H1 (cell line): ENCODE results near the gene ZXDC. TPM values are rescaled to one million over a fixed set of nuclear protein-coding genes. Genes with fewer than 3 reads are reported as not detected.

Source experiments
- CTCF ChIA-PET: fragments of 300-600 bp; sonication (Branson Sonifier 250); formaldehyde crosslinking; loops from one replicate; lab custom pipeline; 2021; ENCODE audit not compliant: partially characterized antibody; lab: Charles Lee
- POLR2A ChIA-PET: fragments of 300-600 bp; sonication (Branson Sonifier 250); formaldehyde crosslinking; loops from one replicate; lab custom pipeline; 2021; ENCODE audit warnings: inconsistent platforms; ENCODE audit not compliant: partially characterized antibody; lab: Charles Lee
- DNase-seq, 2 experiments: peaks; one replicate each; pipeline versions ENCODE4 v3.0.0 to v3.0.0-alpha.2; 2010 to 2022; ENCODE audit warnings: low spot score in 2 of 2, low read depth in 1 of 2, mixed read lengths in 1 of 2
- FAIRE-seq: peaks from 2 replicates; lab custom pipeline; 2011; peaks lifted over from hg19 to GRCh38; lab: Jason Lieb, UNC
- H2AFZ ChIP-seq: 2 replicates; pipeline ENCODE4 v1.8.1; 2012; ENCODE audit warnings: low read length, inconsistent platforms
- H2AK5ac ChIP-seq: 2 replicates; pipeline ENCODE4 v1.6.1; 2013; ENCODE audit warnings: low read depth, low read length
- H2BK120ac ChIP-seq: replicated peaks from 2 replicates; pipeline ENCODE3; 2013; ENCODE audit warnings: low read depth, low read length, inconsistent platforms
- H2BK12ac ChIP-seq: 2 replicates; pipeline ENCODE4 v1.6.1; 2013; ENCODE audit warnings: low read depth, low read length
- H2BK15ac ChIP-seq: 2 replicates; pipeline ENCODE4 v1.6.1; 2013; ENCODE audit warnings: low read length
- H2BK20ac ChIP-seq: 2 replicates; pipeline ENCODE4 v1.6.1; 2013; ENCODE audit warnings: low read length
- H2BK5ac ChIP-seq: 2 replicates; pipeline ENCODE4 v1.6.1; 2013; ENCODE audit warnings: low read depth, low read length
- H3K14ac ChIP-seq: 2 replicates; pipeline ENCODE4 v1.6.1; 2013; ENCODE audit warnings: inconsistent platforms; ENCODE audit not compliant: insufficient read length
- H3K18ac ChIP-seq: 2 replicates; pipeline ENCODE4 v1.6.1; 2013; ENCODE audit warnings: low read length; ENCODE audit errors: extremely low read depth
- H3K23ac ChIP-seq: 2 replicates; pipeline ENCODE4 v1.6.1; 2013; ENCODE audit warnings: inconsistent platforms; ENCODE audit not compliant: insufficient read length
- H3K23me2 ChIP-seq: 2 replicates; pipeline ENCODE4 v1.6.1; 2013; ENCODE audit warnings: low read depth, low read length
- H3K27ac ChIP-seq: 2 replicates; pipeline ENCODE4 v1.6.1; 2011; ENCODE audit warnings: low read depth, low read length, inconsistent platforms
- H3K27me3 ChIP-seq, 4 experiments: replicated peaks in 1 of 4; 1 replicate in 1 of 4; 2 replicates in 3 of 4; pipeline versions ENCODE4 v1.6.1 to v1.8.1; 2011 to 2013; ENCODE audit warnings: low read length in 3 of 4, mild to moderate bottlenecking in 3 of 4, inconsistent platforms in 2 of 4, mixed read lengths in 2 of 4, moderate library complexity in 1 of 4; ENCODE audit not compliant: control insufficient read depth in 3 of 4, insufficient read depth in 3 of 4; ENCODE audit errors: extremely low read depth in 1 of 4
- H3K36me3 ChIP-seq, 4 experiments: 2 replicates each; pipeline versions ENCODE4 v1.6.1 to v1.8.1; 2011 to 2013; ENCODE audit warnings: mild to moderate bottlenecking in 4 of 4, low read length in 3 of 4, moderate library complexity in 2 of 4, control low read depth in 1 of 4, inconsistent platforms in 1 of 4; ENCODE audit not compliant: insufficient read depth in 4 of 4, control insufficient read depth in 2 of 4
- H3K4ac ChIP-seq: replicated peaks from 2 replicates; pipeline ENCODE3; 2013; ENCODE audit warnings: low read length, low read depth, mixed read lengths, inconsistent platforms; ENCODE audit not compliant: insufficient read length
- H3K4me1 ChIP-seq, 4 experiments: replicated peaks in 1 of 4; 1 replicate in 1 of 4; 2 replicates in 3 of 4; pipeline versions ENCODE4 v1.6.1 to v1.8.1; 2011 to 2013; ENCODE audit warnings: low read length in 3 of 4, inconsistent platforms in 2 of 4, mixed read lengths in 1 of 4; ENCODE audit not compliant: insufficient read depth in 4 of 4, control insufficient read depth in 3 of 4
- H3K4me2 ChIP-seq, 2 experiments: 2 replicates each; pipeline versions ENCODE4 v1.6.1 to v1.8.1; 2011 to 2013; ENCODE audit warnings: low read depth in 2 of 2, low read length in 2 of 2, control low read depth in 1 of 2, inconsistent platforms in 1 of 2, mild to moderate bottlenecking in 1 of 2; ENCODE audit not compliant: insufficient read depth in 1 of 2
- H3K4me3 ChIP-seq, 4 experiments: fragments of 200-600, 300-600 bp in 1 of 4; sonication (generic), shearing (Covaris generic), sonication (Bioruptor Twin) in 1 of 4; 2 replicates each; pipeline versions ENCODE4 v1.5.1 to v1.8.1; 2011 to 2016; ENCODE audit warnings: low read length in 4 of 4, low read depth in 3 of 4, control low read depth in 2 of 4, inconsistent platforms in 2 of 4, mild to moderate bottlenecking in 2 of 4, mixed read lengths in 1 of 4, moderate library complexity in 1 of 4; ENCODE audit not compliant: insufficient read depth in 2 of 4; ENCODE audit errors: extremely low read depth in 1 of 4
- H3K56ac ChIP-seq: replicated peaks from 2 replicates; pipeline ENCODE3; 2013; ENCODE audit warnings: low read depth, mild to moderate bottlenecking, mixed read lengths, low read length, inconsistent platforms; ENCODE audit not compliant: insufficient read length
- H3K79me1 ChIP-seq: 2 replicates; pipeline ENCODE4 v1.6.1; 2013; ENCODE audit warnings: low read depth, low read length, control low read depth
- H3K79me2 ChIP-seq, 2 experiments: 2 replicates each; pipeline versions ENCODE4 v1.6.1 to v1.8.1; 2012 to 2013; ENCODE audit warnings: low read length in 2 of 2, mild to moderate bottlenecking in 2 of 2, inconsistent platforms in 1 of 2; ENCODE audit not compliant: insufficient read depth in 2 of 2, control insufficient read depth in 1 of 2
- H3K9ac ChIP-seq, 4 experiments: replicated peaks in 1 of 4; 1 replicate in 1 of 4; 2 replicates in 3 of 4; pipeline versions ENCODE4 v1.6.1 to v1.8.1; 2011 to 2013; ENCODE audit warnings: low read depth in 3 of 4, low read length in 3 of 4, control low read depth in 2 of 4, mild to moderate bottlenecking in 2 of 4, moderate library complexity in 2 of 4, inconsistent platforms in 1 of 4; ENCODE audit errors: extremely low read depth in 1 of 4
- H3K9me3 ChIP-seq, 2 experiments: 2 replicates each; pipeline versions ENCODE4 v1.6.1 to v1.8.1; 2012 to 2013; ENCODE audit warnings: mild to moderate bottlenecking in 2 of 2, moderate library complexity in 2 of 2, control low read depth in 1 of 2, inconsistent platforms in 1 of 2, low read depth in 1 of 2, low read length in 1 of 2, mixed read lengths in 1 of 2; ENCODE audit not compliant: insufficient read depth in 2 of 2
- H4K20me1 ChIP-seq, 2 experiments: replicated peaks in 1 of 2; 2 replicates each; pipeline versions ENCODE3 to v1.8.1; 2011 to 2013; ENCODE audit warnings: inconsistent platforms in 2 of 2, low read length in 2 of 2, mild to moderate bottlenecking in 1 of 2; ENCODE audit not compliant: insufficient read depth in 2 of 2, control insufficient read depth in 1 of 2
- H4K5ac ChIP-seq: 2 replicates; pipeline ENCODE4 v1.6.1; 2013; ENCODE audit warnings: low read length, low read depth, mixed read lengths, inconsistent platforms; ENCODE audit not compliant: insufficient read length
- H4K8ac ChIP-seq: 2 replicates; pipeline ENCODE4 v1.8.0; 2013; ENCODE audit warnings: mild to moderate bottlenecking, moderate library complexity, low read length, inconsistent platforms; ENCODE audit not compliant: insufficient read depth; ENCODE audit errors: extremely low read depth
- H4K91ac ChIP-seq: replicated peaks from 2 replicates; pipeline ENCODE3; 2013; ENCODE audit warnings: low read length, mixed read lengths, inconsistent platforms; ENCODE audit not compliant: insufficient read length
- ATF3 ChIP-seq: IDR thresholded peaks from 2 replicates; pipeline ENCODE4 v1.6.1; 2011; ENCODE audit warnings: low read depth, mild to moderate bottlenecking, low read length; ENCODE audit not compliant: insufficient read depth
- CBX8 ChIP-seq: fragments of 300-800, 300-1000 bp; sonication (generic); IDR thresholded peaks from 2 replicates; pipeline ENCODE4 v1.7.1; 2016; ENCODE audit warnings: low read depth, low read length, borderline replicate concordance
- CEBPB ChIP-seq: IDR thresholded peaks from 2 replicates; pipeline ENCODE4 v1.6.1; 2012; ENCODE audit warnings: low read depth, low read length
- EGR1 ChIP-seq: IDR thresholded peaks from 2 replicates; pipeline ENCODE4 v1.6.1; 2011; ENCODE audit warnings: low read depth, low read length, borderline replicate concordance
- KDM1A ChIP-seq: fragments of 200-600, 300-600 bp; sonication (generic); IDR thresholded peaks from 2 replicates; pipeline ENCODE4 v1.7.1; 2016; ENCODE audit warnings: mild to moderate bottlenecking, low read length, borderline replicate concordance
- KDM5A ChIP-seq: fragments of 200-600 bp; IDR thresholded peaks from 2 replicates; pipeline ENCODE4 v1.7.1; 2012; ENCODE audit warnings: mild to moderate bottlenecking, low read length, inconsistent platforms, mixed read lengths
- MAX ChIP-seq: IDR thresholded peaks from 2 replicates; pipeline ENCODE4 v1.6.1; 2012; ENCODE audit warnings: inconsistent platforms
- PHF8 ChIP-seq: fragments of 200-600 bp; sonication (generic); conservative IDR thresholded peaks from 2 replicates; pipeline ENCODE4 v1.7.1; 2012; ENCODE audit warnings: low read depth, mild to moderate bottlenecking, inconsistent platforms, low read length, moderate library complexity
- POU5F1 ChIP-seq: IDR thresholded peaks from 2 replicates; pipeline ENCODE4 v1.6.1; 2011; ENCODE audit warnings: low read depth, mild to moderate bottlenecking, low read length, moderate library complexity
- RAD21 ChIP-seq, 2 experiments: IDR thresholded peaks in 1 of 2; conservative IDR thresholded peaks in 1 of 2; 2 replicates each; pipeline ENCODE4 v1.6.1; 2011; ENCODE audit warnings: low read depth in 2 of 2, low read length in 2 of 2, improper control_type of control experiment in 1 of 2, inconsistent platforms in 1 of 2, mild to moderate bottlenecking in 1 of 2, moderate library complexity in 1 of 2
- ZNF274 ChIP-seq: IDR thresholded peaks from 2 replicates; pipeline ENCODE4 v1.7.0; 2012; ENCODE audit warnings: low read length, borderline replicate concordance; ENCODE audit errors: extremely low read depth
- WGBS, 2 experiments: shearing (Covaris generic) in 1 of 2; methylation state at CpG; one replicate each; pipeline versions ENCODE4 v1.1.6 to v1.1.7; 2013 to 2015; ENCODE audit warnings: low lambda C conversion rate in 2 of 2, mixed read lengths in 2 of 2, inconsistent platforms in 1 of 2, low coverage in 1 of 2, missing lambda C conversion rate in 1 of 2; ENCODE audit not compliant: insufficient replicate concordance in 2 of 2, insufficient coverage in 1 of 2, insufficient read length in 1 of 2; ENCODE audit errors: extremely low coverage in 1 of 2, missing lambda C conversion rate in 1 of 2; 5-methylcytosine and 5-hydroxymethylcytosine counted together
- polyA plus RNA-seq, 7 experiments: library from polyadenylated mRNA; depleted of rRNA in 3 of 7; stranded (reverse) in 5 of 7; unstranded in 2 of 7; fragments of >200 nt in 5 of 7; fragments of 200-250 nt in 2 of 7; gene quantifications; 1 replicate in 5 of 7; 2 replicates in 1 of 7; 4 replicates in 1 of 7; pipeline versions ENCODE4 v1.2.1 to v1.2.3, GENCODE V29; 2011 to 2013; ENCODE audit warnings: missing spikeins in 2 of 7, mixed read lengths in 2 of 7
- total RNA-seq: library from RNA; stranded (reverse); fragmentation: NEBNext Ultra II Directional; extraction: Animal tissue kit (Norgen Biotek cat#: 25700); gene quantifications from 2 replicates; pipeline ENCODE4 v1.2.1, GENCODE V29; 2021
- TF ChIP-seq, protein P1 (sequence below): IDR thresholded peaks from 2 replicates; pipeline ENCODE4 v1.6.1; 2012; ENCODE audit warnings: inconsistent platforms

ZXDC gene
- total and polyA plus RNA-seq, 2 of the 8 experiments (the other 6 are each of a cell fraction or from before 2014, with no cell fraction given): 12.7 to 24.3 TPM

DNA sequence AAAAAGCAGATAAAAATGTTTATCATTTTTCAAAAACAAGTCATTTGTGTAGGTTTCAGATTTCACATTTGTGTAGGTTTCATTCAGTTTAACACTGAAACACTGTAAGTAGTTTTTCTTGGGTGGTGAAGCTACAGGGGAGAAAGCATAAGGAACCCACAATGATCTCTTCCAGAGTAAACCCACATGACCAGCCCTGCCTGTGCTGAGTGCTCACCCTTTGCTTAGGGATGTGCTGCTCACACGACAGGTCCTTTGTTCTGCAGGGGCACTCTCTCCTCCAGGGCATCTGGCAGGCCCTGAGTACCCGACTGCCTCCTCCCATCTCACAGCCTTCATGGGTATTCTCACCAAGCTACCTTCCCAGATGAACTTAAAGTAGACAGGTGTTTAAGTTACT, 28.9 kb downstream of the ZXDC start:
- no peak overlapping the region for H2BK5ac ChIP-seq
- 67% methylated on average over 2 of the region's 2 CpGs; no CpG with 5 or more reads in 1 of the 2 experiments for WGBS, 2 experiments
- no peak overlapping the region for H2BK15ac ChIP-seq
- no peak overlapping the region for H4K91ac ChIP-seq
- peaks cover 3% of the 10 kb centered on the region; the same call in 1 of the 2 replicates for H3K79me1 ChIP-seq
- peaks cover 0 to 9% (median 2%) of the 10 kb centered on the region in 4 experiments; a peak in 3 of 7 replicates for H3K4me1 ChIP-seq
- no peak overlapping the region for H3K27ac ChIP-seq
- FAIRE-seq (no peak), DNase-seq (no peak)
- H4K8ac ChIP-seq: no peak overlapping the region
- H3K9me3 ChIP-seq: no peaks in the 10 kb centered on the region
- H3K4me2 ChIP-seq: no peak overlapping the region
- no peaks in the 10 kb centered on the region for H3K27me3 ChIP-seq
- no peak overlapping the region for H3K18ac ChIP-seq
- H3K23ac ChIP-seq: no peak overlapping the region
- CTCF ChIA-PET: interaction anchor here (0.9 to 1.7 kb wide), 5 partner anchors 10 to 927 kb away, joined by 3 read pairs; no protein-coding TSS in a partner anchor
- H2BK20ac ChIP-seq: no peak overlapping the region
- no peak overlapping the region for H2AFZ ChIP-seq
- no peak overlapping the region for H2AK5ac ChIP-seq
- no peaks in the 10 kb centered on the region; a peak in 1 of 4 replicates for H3K79me2 ChIP-seq
- H3K14ac ChIP-seq: no peak overlapping the region
- H3K9ac ChIP-seq: no peak overlapping the region
- H3K23me2 ChIP-seq: 0 out of 2 replicates have a peak, but pooled peaks cover 2% of the 10 kb centered on the region
- POLR2A ChIA-PET: interaction anchor here (1.4 to 4.7 kb wide), 3 partner anchors 9 to 98 kb away, joined by 3 to 13 read pairs (median 6); no protein-coding TSS in a partner anchor
- H2BK120ac ChIP-seq: no peak overlapping the region
- peaks cover 0 to 9% (median 5%) of the 10 kb centered on the region in 4 experiments; a peak in 6 of 8 replicates for H3K36me3 ChIP-seq
- H2BK12ac ChIP-seq: no peak overlapping the region
- no peak overlapping the region for H3K4ac ChIP-seq
- H3K56ac ChIP-seq: no peak overlapping the region
- H4K5ac ChIP-seq: no peak overlapping the region
- H3K4me3 ChIP-seq: no peak overlapping the region
- peaks cover 3 to 6% of the 10 kb centered on the region in 2 experiments for H4K20me1 ChIP-seq
- TF ChIP-seq KDM1A (no peak), CBX8 (no peak), CEBPB (no peak), EGR1 (no peak), KDM5A (no peak), PHF8 (no peak), MAX (no peak), ATF3 (no peak), ZNF274 (no peak), RAD21 (IDR thresholded peaks at IDR 0.05 in 1 of 2, conservative IDR thresholded peaks at IDR 0.05 in 1 of 2; ENCODE audit: low read depth in 2 of 2, low read length in 2 of 2) (no peak), POU5F1 (no peak)
- TF ChIP-seq, protein P1, sequence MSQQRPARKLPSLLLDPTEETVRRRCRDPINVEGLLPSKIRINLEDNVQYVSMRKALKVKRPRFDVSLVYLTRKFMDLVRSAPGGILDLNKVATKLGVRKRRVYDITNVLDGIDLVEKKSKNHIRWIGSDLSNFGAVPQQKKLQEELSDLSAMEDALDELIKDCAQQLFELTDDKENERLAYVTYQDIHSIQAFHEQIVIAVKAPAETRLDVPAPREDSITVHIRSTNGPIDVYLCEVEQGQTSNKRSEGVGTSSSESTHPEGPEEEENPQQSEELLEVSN: no peak
